ENCODE data around the gene ARGFX. TPM values are rescaled to one million over a fixed set of nuclear protein-coding genes. Genes with fewer than 3 reads are reported as not detected.
A peak's percentile ranks its signal among the peaks of the same experiment; 100 is the strongest.

The ARGFX gene
- total and polyA plus RNA-seq, 10 of the 15 experiments (the other 5 are each of a cell fraction or from before 2014, with no cell fraction given), result not detected

DNA sequence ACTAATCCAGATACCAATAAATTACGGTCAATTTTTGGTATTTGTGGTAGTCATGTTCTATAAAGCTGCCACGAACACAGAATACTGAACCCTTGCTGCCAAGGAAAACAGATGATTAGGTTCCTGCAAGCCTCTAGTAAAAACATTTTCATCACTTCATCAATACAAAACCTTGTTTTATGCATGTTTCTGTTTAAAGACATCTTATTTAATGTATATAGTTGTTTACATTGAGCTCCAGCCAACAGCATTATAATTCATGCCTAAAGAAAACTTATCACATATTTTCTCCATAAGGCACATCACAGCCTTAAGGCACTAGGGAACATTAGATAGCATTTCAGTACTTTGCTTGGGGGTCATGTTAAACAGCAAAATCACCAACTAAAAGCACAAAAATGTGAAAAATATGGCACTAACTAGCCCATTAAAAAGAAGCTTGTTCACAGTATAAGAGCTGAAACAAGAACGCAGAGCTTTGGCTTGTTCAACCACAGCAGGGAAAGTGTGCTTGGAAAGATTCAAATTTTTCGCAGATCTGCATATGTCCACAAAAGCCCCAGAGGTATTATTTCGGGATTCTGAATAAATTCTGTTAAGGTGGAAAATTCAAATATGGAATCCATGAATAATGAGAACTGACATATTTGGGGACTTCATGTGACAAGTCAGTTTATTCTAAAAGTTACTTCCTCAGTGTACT, 49.6 kb upstream of the ARGFX start:
- in situ Hi-C loops (cut with MboI), result no loop called here
- intact Hi-C loops (cut with micrococcal nuclease; ENCODE audit: unreplicated experiment), result no loop called here
- H3K4me1 ChIP-seq (ENCODE audit: control insufficient read depth, insufficient read depth, low read length), result no peaks in the 10 kb centered on the region
- no peak for ATAC-seq
- ChIA-PET CTCF (interaction anchor here (0.7 to 1.0 kb wide), 2 partner anchors 12 to 733 kb away, joined by 3 read pairs; no protein-coding TSS in a partner anchor), RAD21 (ENCODE audit: unreplicated experiment) (no interaction called here), POLR2A (no interaction called here), SMC1A (ENCODE audit: uncharacterized antibody, unreplicated experiment) (interaction anchor here (0.7 to 1.9 kb wide), 3 partner anchors 11 to 20 kb away, joined by 3 to 4 read pairs (median 3); no protein-coding TSS in a partner anchor)
- H3K9ac ChIP-seq (ENCODE audit: control insufficient read depth, insufficient read depth, low read length), result no peak overlapping the region
- no peaks in the 10 kb centered on the region; the same call in 1 of the 2 replicates for H3K79me2 ChIP-seq (ENCODE audit: control insufficient read depth, insufficient read depth, low read length)
- TSS peak; percentile 37 for BruUV-seq (replicated peaks)
- no peak overlapping the region for H3K4me3 ChIP-seq
- peaks cover 5% of the 10 kb centered on the region; the same call in 2 of the 3 replicates for H3K9me3 ChIP-seq (replicated peaks; ENCODE audit: control insufficient read depth, insufficient read depth, low read length)
- 96% methylated on average over 5 of the region's 5 CpGs for WGBS (ENCODE audit: insufficient coverage, insufficient replicate concordance, low lambda C conversion rate, missing lambda C conversion rate)
- H3K36me3 ChIP-seq (ENCODE audit: control insufficient read depth in 2 of 2, insufficient read depth in 2 of 2, low read length in 1 of 2), result peaks cover 4 to 8% of the 10 kb centered on the region in 2 experiments; a peak in 3 of 4 replicates
- no peak overlapping the region for H3K4me2 ChIP-seq (ENCODE audit: control insufficient read depth, insufficient read depth)
- H3K27ac ChIP-seq (ENCODE audit: control insufficient read depth, insufficient read depth), result no peak overlapping the region
- DNase-seq (ENCODE audit: low read depth, low spot score), result no peak
- H3K27me3 ChIP-seq (replicated peaks in 1 of 2; ENCODE audit: control insufficient read depth in 2 of 2, insufficient read depth in 2 of 2, low read length in 1 of 2), result no peaks in the 10 kb centered on the region
- H2AFZ ChIP-seq (ENCODE audit: control insufficient read depth, low read depth, low read length), result no peak overlapping the region
- H4K20me1 ChIP-seq (ENCODE audit: control insufficient read depth, insufficient read depth), result no peaks in the 10 kb centered on the region; the same call in 1 of the 2 replicates
- no peak for FAIRE-seq
- TF ChIP-seq SMARCA5 (IDR thresholded peaks at IDR 0.05), result no peak

DNA sequence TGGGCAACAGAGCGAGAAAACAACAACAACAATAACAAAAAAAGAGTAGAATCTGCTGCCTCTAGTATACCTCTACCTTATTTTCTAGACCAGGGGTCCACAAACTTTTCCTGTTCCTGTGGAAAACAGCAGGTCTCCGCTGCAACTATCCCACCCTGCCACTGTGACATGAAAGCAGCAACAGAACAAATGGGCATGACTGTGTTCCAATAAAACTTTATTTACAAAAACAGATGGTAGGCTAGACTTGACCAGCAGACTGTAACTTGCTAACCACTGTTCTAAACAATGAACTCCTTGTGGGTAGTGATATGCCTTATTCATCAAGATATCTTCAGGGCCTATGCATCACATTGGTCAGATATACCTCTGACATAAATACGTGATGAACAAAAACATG, 47.2 kb upstream of the ARGFX start:
- Histone ChIP-seq H3K27me3 (replicated peaks in 1 of 2; ENCODE audit: control insufficient read depth in 2 of 2, insufficient read depth in 2 of 2, low read length in 1 of 2) (no peaks in the 10 kb centered on the region), H4K20me1 (ENCODE audit: control insufficient read depth, insufficient read depth) (no peaks in the 10 kb centered on the region), H3K27ac (ENCODE audit: control insufficient read depth, insufficient read depth) (no peak overlapping the region), H2AFZ (ENCODE audit: control insufficient read depth, low read depth, low read length) (no peak overlapping the region), H3K4me1 (ENCODE audit: control insufficient read depth, insufficient read depth, low read length) (no peaks in the 10 kb centered on the region), H3K9me3 (replicated peaks; ENCODE audit: control insufficient read depth, insufficient read depth, low read length) (peaks cover 5% of the 10 kb centered on the region; the same call in 2 of the 3 replicates), H3K36me3 (ENCODE audit: control insufficient read depth in 2 of 2, insufficient read depth in 2 of 2, low read length in 1 of 2) (peaks cover 2 to 3% of the 10 kb centered on the region in 2 experiments), H3K9ac (ENCODE audit: control insufficient read depth, insufficient read depth, low read length) (no peak overlapping the region), H3K4me2 (ENCODE audit: control insufficient read depth, insufficient read depth) (no peak overlapping the region), H3K4me3 (no peak overlapping the region), H3K79me2 (ENCODE audit: control insufficient read depth, insufficient read depth, low read length) (no peaks in the 10 kb centered on the region; the same call in 1 of the 2 replicates)
- SMC1A ChIA-PET (ENCODE audit: uncharacterized antibody, unreplicated experiment), result interaction anchor here (1.5 kb wide), 1 partner anchor 10 kb away, joined by 4 read pairs; no protein-coding TSS in a partner anchor
- POLR2A ChIA-PET, result no interaction called here
- no peak for TF ChIP-seq WRNIP1 (IDR thresholded peaks at IDR 0.05; ENCODE audit: borderline replicate concordance, low read depth, low read length)
- TF ChIP-seq ZBTB40 (IDR thresholded peaks at IDR 0.05; ENCODE audit: borderline replicate concordance), result peak; percentile 77
- 98% methylated on average over 3 of the region's 3 CpGs for WGBS (ENCODE audit: insufficient coverage, insufficient replicate concordance, low lambda C conversion rate, missing lambda C conversion rate)
- intact Hi-C loops (cut with micrococcal nuclease; ENCODE audit: unreplicated experiment), result no loop called here
- CTCF ChIA-PET, result no interaction called here
- RAD21 ChIA-PET (ENCODE audit: unreplicated experiment), result no interaction called here
- in situ Hi-C loops (cut with MboI), result no loop called here
- no TSS peak for BruUV-seq (replicated peaks)
- FAIRE-seq, result no peak
- no peak for ATAC-seq
- DNase-seq (ENCODE audit: low read depth, low spot score), result no peak

Measured in GM12878 (cell line).